Spinal cord (tissue), 10 donors: ENCODE measurements around the gene QSOX1. TPM values are rescaled to one million over a fixed set of nuclear protein-coding genes. Genes with fewer than 3 reads are reported as not detected.

ENCODE experiments used
- DNase-seq, 6 donors: peaks; one replicate each; pipeline versions ENCODE4 v3.0.0 to v3.0.0-alpha.2; 2013 to 2015; ENCODE audit warnings: low spot score in 6 of 6, low read depth in 4 of 6
- H3K27ac ChIP-seq: one replicate; pipeline ENCODE4 v1.5.1; 2013; ENCODE audit warnings: low read depth, low read length, control low read depth
- H3K27me3 ChIP-seq: one replicate; pipeline ENCODE4 v1.6.1; 2013; ENCODE audit warnings: low read length; ENCODE audit not compliant: control insufficient read depth, insufficient read depth
- H3K36me3 ChIP-seq: one replicate; pipeline ENCODE4 v1.6.1; 2013; ENCODE audit warnings: low read length; ENCODE audit not compliant: control insufficient read depth, insufficient read depth
- H3K4me1 ChIP-seq: one replicate; pipeline ENCODE4 v1.6.1; 2013; ENCODE audit warnings: low read length; ENCODE audit not compliant: control insufficient read depth, insufficient read depth
- H3K4me3 ChIP-seq: one replicate; pipeline ENCODE4 v1.5.1; 2013; ENCODE audit warnings: low read depth, low read length, control low read depth
- H3K9me3 ChIP-seq: one replicate; pipeline ENCODE4 v1.6.1; 2013; ENCODE audit warnings: low read length; ENCODE audit not compliant: control insufficient read depth, insufficient read depth
- WGBS: methylation state at CpG from one replicate; pipeline ENCODE4 v1.1.5; 2013; ENCODE audit warnings: missing lambda C conversion rate; ENCODE audit not compliant: insufficient coverage; 5-methylcytosine and 5-hydroxymethylcytosine counted together
- polyA plus RNA-seq, 2 donors: library from polyadenylated mRNA; unstranded; fragments of 120-200 nt; gene quantifications; one replicate each; pipeline ENCODE4 v1.2.1, GENCODE V29; 2013; ENCODE audit not compliant: insufficient read length in 2 of 2
- total RNA-seq, 2 donors: library from RNA; depleted of rRNA in 1 of 2; stranded (reverse); fragments of 120-200 nt in 1 of 2; fragments of >200 nt in 1 of 2; gene quantifications; one replicate each; pipeline versions ENCODE4 v1.2.3 to v1.2.4, GENCODE V29; 2013 to 2014
- donor health status: healthy.

QSOX1 gene
- total and polyA plus RNA-seq, 4 donors = 25.0 to 46.5 (median 32.7) TPM

DNA sequence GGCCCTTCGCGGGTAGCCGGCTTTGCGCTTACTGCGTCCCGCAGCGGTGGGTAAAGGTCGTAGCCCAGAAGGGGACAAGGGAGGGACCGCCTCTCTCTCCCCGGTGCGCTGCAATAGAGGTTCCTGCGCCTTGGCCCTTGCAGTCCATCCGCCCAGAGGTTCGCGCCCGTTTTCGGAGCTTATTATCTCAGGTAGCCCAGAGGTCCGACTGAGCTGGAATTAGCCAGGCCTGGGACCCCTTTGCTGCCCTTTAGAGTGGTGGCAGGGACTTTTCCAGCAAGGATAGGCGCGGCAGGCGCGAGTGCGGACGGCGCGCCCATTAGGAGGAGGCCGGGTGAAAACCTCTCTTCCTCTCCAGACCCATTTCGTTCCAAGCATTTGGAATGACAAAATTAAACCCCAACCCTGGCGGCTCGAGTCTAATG is 80.4 kb downstream of the QSOX1 start:
- WGBS = under 1% methylated on average over 30 of the region's 30 CpGs
- no peak overlapping the region for H3K27ac ChIP-seq
- peak in 1 of 6 donors; percentile 23 for DNase-seq
- no peak overlapping the region for H3K4me3 ChIP-seq
- peaks cover 49% of the 10 kb centered on the region for H3K4me1 ChIP-seq
- peaks cover 99% of the 10 kb centered on the region for H3K27me3 ChIP-seq
- H3K36me3 ChIP-seq = no peaks in the 10 kb centered on the region
- H3K9me3 ChIP-seq = no peaks in the 10 kb centered on the region

DNA sequence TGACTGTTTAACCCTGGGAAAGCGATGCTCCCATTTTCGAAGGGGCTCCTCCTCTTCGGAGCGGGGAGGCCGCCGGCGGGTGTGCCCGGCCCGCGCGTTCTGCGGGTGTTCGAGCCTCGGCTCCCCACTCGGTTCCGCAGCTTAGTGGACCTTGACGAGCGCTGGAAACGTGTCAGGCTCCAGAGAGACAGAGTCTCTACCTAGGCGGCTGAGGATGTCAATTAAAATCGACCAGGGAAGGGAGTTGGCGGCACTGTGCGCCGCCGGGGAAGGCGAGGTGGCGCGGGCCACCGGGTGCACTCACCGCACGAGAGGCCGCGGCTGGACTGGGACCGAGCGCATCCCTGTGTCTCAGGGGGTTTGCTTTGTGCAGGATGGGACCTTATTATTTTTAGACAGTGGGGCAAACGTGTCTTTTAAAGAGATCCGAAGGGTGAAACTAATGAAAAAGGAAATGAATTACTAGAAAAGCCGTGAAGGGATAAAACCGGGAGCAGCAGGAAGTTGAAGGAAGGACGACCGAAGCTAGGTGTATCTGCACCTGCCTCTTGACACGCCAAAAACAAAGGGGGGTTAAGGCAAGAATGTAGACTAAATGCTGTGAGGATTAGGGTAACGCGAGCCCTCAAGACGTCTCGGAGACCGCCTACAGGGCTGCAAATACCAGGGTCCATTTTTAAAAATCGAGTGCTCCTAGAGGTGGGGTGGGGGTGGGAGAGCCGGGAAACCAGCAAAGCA is 81.0 kb downstream of the QSOX1 start:
- peaks cover 99% of the 10 kb centered on the region for H3K27me3 ChIP-seq
- no peaks in the 10 kb centered on the region for H3K36me3 ChIP-seq
- H3K4me3 ChIP-seq = no peak overlapping the region
- 2% methylated on average over 48 of the region's 49 CpGs for WGBS
- no peak overlapping the region for H3K27ac ChIP-seq
- peak in 2 of 6 donors; percentile 19 to 21 for DNase-seq
- H3K9me3 ChIP-seq = no peaks in the 10 kb centered on the region
- H3K4me1 ChIP-seq = peaks cover 43% of the 10 kb centered on the region

DNA sequence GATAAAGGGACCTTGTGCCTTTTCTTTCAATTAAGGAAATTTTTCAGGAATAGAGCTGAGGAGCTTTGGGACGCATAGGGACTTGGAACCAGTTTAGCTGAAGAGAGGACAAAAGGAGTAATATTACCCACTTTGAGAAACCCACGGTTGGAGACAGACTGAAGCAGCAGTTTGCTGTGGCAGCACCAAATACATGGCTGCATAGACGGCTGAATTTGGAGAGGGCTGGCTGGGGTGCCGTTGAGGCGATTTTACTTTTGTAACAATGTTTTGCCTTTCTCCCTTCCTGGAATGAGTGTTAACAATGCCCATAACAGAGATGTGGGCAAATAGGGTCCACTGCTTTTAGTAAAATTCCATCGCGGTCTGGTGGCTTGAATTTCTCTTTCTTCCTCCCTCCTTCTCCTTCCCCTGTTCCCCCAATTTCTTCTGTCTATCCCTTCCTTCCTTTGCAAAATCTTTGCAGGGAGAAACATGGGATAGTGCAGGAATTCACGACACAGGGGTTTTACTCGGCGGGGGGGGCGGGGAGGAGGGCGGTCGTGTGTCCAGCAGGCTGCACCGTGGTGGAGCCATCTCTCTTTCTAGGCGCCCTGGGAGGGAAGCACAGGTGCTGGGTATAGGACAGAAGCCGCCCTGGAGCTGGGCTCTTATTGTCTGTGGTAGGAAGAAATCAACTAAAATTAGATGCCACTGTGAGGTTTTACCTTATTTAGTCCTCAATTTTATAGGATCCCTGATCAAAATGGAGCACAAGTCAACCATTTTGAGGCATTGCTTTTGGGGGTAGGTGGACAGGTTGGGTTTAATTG is 82.2 kb downstream of the QSOX1 start:
- Histone ChIP-seq H3K9me3 (no peaks in the 10 kb centered on the region), H3K27me3 (peaks cover 99% of the 10 kb centered on the region), H3K27ac (no peak overlapping the region), H3K4me3 (no peak overlapping the region), H3K36me3 (no peaks in the 10 kb centered on the region), H3K4me1 (peaks cover 32% of the 10 kb centered on the region)
- peak in 2 of 6 donors; percentile 22 to 27 for DNase-seq
- 2% methylated on average over 9 of the region's 16 CpGs for WGBS

DNA sequence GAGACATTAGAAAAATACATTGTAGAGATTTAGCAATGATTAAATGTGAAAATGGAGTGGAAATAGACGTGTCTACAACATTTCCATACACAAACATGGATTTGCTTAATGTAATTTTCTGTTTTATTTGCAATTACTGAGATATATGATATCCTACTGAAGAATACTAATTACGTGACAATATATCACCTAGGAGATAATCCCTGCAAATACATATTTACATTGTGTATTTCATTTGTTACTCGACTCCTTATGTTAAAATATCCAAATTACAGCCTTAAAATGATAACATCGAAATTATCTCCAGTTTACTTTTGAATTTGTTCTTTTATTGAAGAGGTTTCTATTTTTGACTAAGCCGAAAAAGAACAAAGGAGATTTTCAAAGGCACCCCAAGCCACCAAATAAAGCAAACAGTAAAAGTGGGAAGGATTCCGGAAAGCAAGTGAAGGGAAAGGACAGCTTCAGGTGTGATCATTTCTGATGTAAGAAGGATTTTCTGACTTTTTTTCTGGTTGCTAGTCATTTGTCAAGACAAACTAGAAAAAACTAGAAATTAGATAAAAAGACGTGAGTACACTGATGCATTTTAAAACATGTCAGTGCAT is 83.3 kb downstream of the QSOX1 start:
- no peaks in the 10 kb centered on the region for H3K9me3 ChIP-seq
- peak in 2 of 6 donors; percentile 38 to 55 for DNase-seq
- no peak overlapping the region for H3K27ac ChIP-seq
- no peak overlapping the region for H3K4me3 ChIP-seq
- H3K36me3 ChIP-seq = no peaks in the 10 kb centered on the region
- peaks cover 31% of the 10 kb centered on the region for H3K4me1 ChIP-seq
- WGBS = no CpG with 5 or more reads among the region's 7 CpGs
- peaks cover 96% of the 10 kb centered on the region for H3K27me3 ChIP-seq

DNA sequence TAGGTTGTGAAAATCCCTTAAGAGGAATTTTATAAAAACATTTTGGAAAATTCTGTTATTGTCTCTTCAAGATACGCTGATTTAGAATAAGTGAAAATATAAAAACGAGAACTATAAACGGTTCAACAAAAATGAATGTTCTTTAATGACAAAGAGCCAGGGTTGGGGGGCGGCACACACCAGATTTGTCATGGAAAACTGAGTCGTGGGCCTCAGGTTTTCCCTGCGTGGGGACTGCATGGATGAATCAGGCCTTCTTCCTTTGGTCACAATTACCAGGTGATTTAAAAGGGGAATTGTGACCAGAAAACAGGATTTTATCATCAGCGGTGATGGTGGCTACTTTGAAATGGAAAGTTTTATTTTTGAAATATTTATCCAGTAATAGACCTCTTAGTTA is 84.0 kb downstream of the QSOX1 start:
- WGBS = 15% methylated on average over 6 of the region's 7 CpGs
- H3K27me3 ChIP-seq = peaks cover 96% of the 10 kb centered on the region
- H3K4me3 ChIP-seq = no peak overlapping the region
- H3K27ac ChIP-seq = no peak overlapping the region
- H3K4me1 ChIP-seq = peaks cover 24% of the 10 kb centered on the region
- H3K36me3 ChIP-seq = no peaks in the 10 kb centered on the region
- no peaks in the 10 kb centered on the region for H3K9me3 ChIP-seq
- peak in 1 of 6 donors; percentile 25 for DNase-seq

DNA sequence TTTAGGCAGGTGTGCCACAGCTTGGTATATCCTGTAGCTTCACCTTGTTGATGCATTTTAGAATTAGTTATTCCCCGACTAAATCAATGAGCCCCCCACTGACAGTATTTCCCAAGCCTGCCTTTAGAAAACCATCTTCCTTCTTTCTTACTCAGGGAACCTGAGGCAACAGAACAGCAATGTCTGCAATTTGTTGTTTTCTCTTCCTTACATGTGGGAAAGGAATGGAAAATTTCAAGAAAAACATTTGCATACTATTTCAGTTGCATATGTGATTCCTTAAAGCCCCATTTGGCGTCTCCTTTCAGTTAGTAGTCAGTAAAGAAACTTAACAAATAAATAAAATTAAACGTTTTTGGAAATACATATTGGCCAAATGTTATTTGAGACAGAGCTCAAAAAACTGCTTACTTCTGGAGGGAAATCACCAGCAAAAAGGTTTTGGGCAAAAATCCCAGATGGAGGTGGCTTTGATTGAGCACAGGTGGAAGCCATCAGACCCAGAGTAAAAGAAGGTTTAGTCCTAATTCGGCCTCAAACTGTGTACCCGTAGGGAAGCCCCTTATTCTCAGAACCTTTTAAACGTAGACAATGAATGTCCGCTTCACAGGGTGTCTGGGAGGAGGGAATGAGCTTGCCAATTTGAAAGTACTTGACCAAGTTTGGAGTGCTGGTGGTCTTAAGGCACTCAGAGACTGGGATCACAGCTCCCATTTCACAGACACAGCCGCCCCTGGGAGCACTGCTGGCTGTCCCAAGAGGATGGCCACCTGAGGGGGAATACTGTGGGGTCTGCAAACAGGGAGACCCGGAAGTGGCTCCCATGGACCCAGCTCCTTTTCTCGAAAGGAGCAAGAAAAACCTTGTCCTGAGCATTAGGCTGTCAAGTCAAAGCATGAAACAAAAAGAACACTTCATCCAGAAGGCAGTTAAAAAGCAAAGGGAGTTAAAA is 84.8 kb downstream of the QSOX1 start:
- H3K4me3 ChIP-seq = no peak overlapping the region
- peaks cover 95% of the 10 kb centered on the region for H3K27me3 ChIP-seq
- no peaks in the 10 kb centered on the region for H3K9me3 ChIP-seq
- peaks cover 20% of the 10 kb centered on the region for H3K4me1 ChIP-seq
- no peak overlapping the region for H3K27ac ChIP-seq
- 15% methylated on average over 8 of the region's 10 CpGs for WGBS
- H3K36me3 ChIP-seq = no peaks in the 10 kb centered on the region
- peak in 2 of 6 donors; percentile 15 to 22 for DNase-seq

DNA sequence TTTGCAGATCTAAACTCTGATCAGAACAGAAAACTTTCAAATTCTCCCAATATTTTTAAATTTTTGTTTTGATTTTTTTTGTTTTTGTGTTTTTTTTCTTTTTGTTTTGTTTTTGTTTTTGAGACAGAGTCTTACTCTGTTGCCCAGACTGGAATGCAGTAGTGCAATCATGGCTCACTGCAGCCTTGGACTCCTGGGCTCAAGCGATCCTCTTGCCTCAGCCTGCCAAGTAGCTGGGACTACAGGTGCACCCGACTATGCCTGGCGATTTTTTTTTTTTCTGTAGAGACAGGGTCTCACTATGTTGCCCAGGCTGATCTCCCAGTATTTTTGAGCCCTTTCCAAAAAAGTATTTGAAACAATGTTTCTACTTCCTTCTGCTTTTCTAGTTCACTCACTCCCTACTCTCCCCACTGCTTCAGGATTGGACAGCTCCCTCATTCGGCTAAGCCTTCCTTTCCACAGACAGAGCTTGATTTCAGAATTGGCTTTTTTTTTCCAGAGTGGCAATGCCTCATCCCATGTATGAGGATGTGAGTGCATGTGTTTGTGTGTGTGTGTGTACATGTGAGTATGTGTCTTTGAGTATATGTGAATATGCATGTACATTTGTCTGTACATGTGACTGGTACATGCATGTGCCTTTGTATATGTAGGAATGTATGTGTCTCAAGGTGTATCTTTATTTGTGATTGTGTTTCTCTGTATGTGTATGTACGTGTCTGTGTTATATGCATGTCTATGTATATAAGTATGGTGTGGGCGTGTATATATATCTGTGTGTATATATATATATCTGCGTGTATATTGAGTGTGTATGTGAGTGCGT is 87.3 kb downstream of the QSOX1 start:
- Histone ChIP-seq H3K27ac (no peak overlapping the region), H3K4me3 (no peak overlapping the region), H3K4me1 (no peaks in the 10 kb centered on the region), H3K27me3 (peaks cover 79% of the 10 kb centered on the region), H3K9me3 (no peaks in the 10 kb centered on the region), H3K36me3 (no peaks in the 10 kb centered on the region)
- WGBS = 96% methylated on average over 7 of the region's 8 CpGs
- no peak for DNase-seq

DNA sequence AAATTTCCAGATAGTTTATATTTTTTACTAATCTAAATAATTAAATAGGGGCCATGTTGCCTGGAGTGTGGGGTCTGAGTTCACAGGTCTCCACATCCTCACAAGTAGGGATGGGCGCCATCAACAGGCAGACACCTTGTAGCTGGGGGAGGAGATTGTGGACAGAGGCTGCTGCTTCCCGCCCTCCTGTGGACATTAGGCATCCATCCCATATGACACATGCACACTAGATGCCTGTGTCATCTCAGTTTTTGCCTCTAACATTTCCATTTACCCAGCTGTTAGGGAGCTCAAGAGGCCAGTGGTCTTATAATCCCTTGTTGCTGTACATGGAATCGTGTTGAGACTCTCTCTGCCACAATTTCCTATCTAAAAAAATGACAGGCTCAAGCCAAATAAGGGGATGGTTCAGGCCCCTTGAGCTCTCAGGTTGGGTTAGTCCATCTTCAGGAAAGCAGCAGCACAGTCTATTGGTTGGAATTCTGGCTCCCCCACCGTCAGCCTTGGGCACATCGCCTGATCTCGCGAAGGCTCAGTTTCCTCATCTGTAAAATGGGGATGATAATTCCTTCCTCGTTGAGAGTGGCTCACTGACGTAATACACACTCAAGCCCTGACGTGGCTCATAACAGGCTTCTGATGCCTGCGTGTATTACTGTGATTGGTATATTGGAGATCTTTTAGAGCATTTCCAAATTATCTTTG is 89.0 kb downstream of the QSOX1 start:
- WGBS = 100% methylated on average over 1 of the region's 11 CpGs
- peaks cover 63% of the 10 kb centered on the region for H3K27me3 ChIP-seq
- no peak overlapping the region for H3K4me3 ChIP-seq
- H3K4me1 ChIP-seq = peaks cover 5% of the 10 kb centered on the region
- no peaks in the 10 kb centered on the region for H3K36me3 ChIP-seq
- H3K9me3 ChIP-seq = no peaks in the 10 kb centered on the region
- H3K27ac ChIP-seq = no peak overlapping the region
- no peak for DNase-seq
